SK-N-MC (cell line): ENCODE results near the gene JOSD2.

Experiments
- DNase-seq: peaks from one replicate; pipeline ENCODE4 v3.0.0-alpha.2; 2011; ENCODE audit warnings: low read depth, low spot score
- H3K27ac ChIP-seq: fragments of 200-600 bp; sonication (generic); 2 replicates; pipeline ENCODE4 v1.5.1; 2016; ENCODE audit warnings: mixed run types
- H3K36me3 ChIP-seq: fragments of 200-600 bp; sonication (generic); 2 replicates; pipeline ENCODE4 v1.6.1; 2017; ENCODE audit warnings: antibody characterized with exemption, low read length, mixed read lengths; ENCODE audit not compliant: insufficient read depth
- H3K4me3 ChIP-seq: fragments of 200-600 bp; sonication (generic); 2 replicates; pipeline ENCODE4 v1.5.1; 2016
- H3K9ac ChIP-seq: fragments of 200-600 bp; sonication (generic); 2 replicates; pipeline ENCODE4 v1.8.0; 2017; ENCODE audit warnings: mixed run types, mixed read lengths; ENCODE audit not compliant: insufficient read length
- H3K9me3 ChIP-seq: fragments of 200-600 bp; sonication (generic); 2 replicates; pipeline ENCODE4 v1.6.1; 2017; ENCODE audit warnings: low read depth, mild to moderate bottlenecking, antibody characterized with exemption, low read length, moderate library complexity, mixed read lengths
- EZH2 ChIP-seq: fragments of 200-600 bp; sonication (generic); IDR thresholded peaks from one replicate; pipeline ENCODE4 v1.6.1; 2017; ENCODE audit warnings: antibody characterized with exemption
- FOXP2 ChIP-seq: optimal IDR thresholded peaks from 2 replicates; pipeline ENCODE3; 2011; ENCODE audit warnings: mild to moderate bottlenecking, moderate library complexity; ENCODE audit not compliant: insufficient read depth; ENCODE audit errors: extremely low read length, control extremely low read depth
- POLR2AphosphoS5 ChIP-seq: IDR thresholded peaks from 2 replicates; pipeline ENCODE4 v1.6.1; 2012; ENCODE audit warnings: mild to moderate bottlenecking, low read depth, low read length, borderline replicate concordance

The JOSD2 gene

GRCh38 chr19:50554212-50554611 is 43.2 kb upstream of the JOSD2 start:
- Histone ChIP-seq H3K36me3 (no peaks in the 10 kb centered on the region), H3K4me3 (no peak overlapping the region), H3K9ac (no peak overlapping the region), H3K9me3 (no peaks in the 10 kb centered on the region), H3K27ac (no peak overlapping the region)
- TF ChIP-seq POLR2AphosphoS5: no peak
- no peak for TF ChIP-seq FOXP2
- no peak for TF ChIP-seq EZH2
- DNase-seq: no peak

GRCh38 chr19:50553134-50553703 is 42.2 kb upstream of the JOSD2 start:
- H3K9me3 ChIP-seq: no peaks in the 10 kb centered on the region
- TF ChIP-seq EZH2: no peak
- TF ChIP-seq POLR2AphosphoS5: no peak
- TF ChIP-seq FOXP2: no peak
- no peak overlapping the region for H3K27ac ChIP-seq
- H3K4me3 ChIP-seq: no peak overlapping the region
- no peak overlapping the region for H3K9ac ChIP-seq
- H3K36me3 ChIP-seq: no peaks in the 10 kb centered on the region; the same call in 1 of the 2 replicates
- DNase-seq: no peak

GRCh38 chr19:50552540-50552939 is 41.5 kb upstream of the JOSD2 start:
- H3K36me3 ChIP-seq: no peaks in the 10 kb centered on the region; the same call in 1 of the 2 replicates
- no peak for TF ChIP-seq EZH2
- no peak for TF ChIP-seq POLR2AphosphoS5
- TF ChIP-seq FOXP2: no peak
- no peak overlapping the region for H3K27ac ChIP-seq
- H3K9me3 ChIP-seq: no peaks in the 10 kb centered on the region
- H3K4me3 ChIP-seq: no peak overlapping the region
- no peak overlapping the region for H3K9ac ChIP-seq
- DNase-seq: no peak

- Histone ChIP-seq H3K27ac (no peak overlapping the region), H3K9ac (no peak overlapping the region), H3K9me3 (no peaks in the 10 kb centered on the region), H3K4me3 (no peak overlapping the region), H3K36me3 (peaks cover 5% of the 10 kb centered on the region; the same call in 1 of the 2 replicates)
- DNase-seq: no peak
- no peak for TF ChIP-seq EZH2
- TF ChIP-seq FOXP2: no peak
- no peak for TF ChIP-seq POLR2AphosphoS5
Observed at GRCh38 chr19:50551715-50552187, 40.8 kb upstream of the JOSD2 start.

- Histone ChIP-seq H3K9me3 (no peaks in the 10 kb centered on the region), H3K36me3 (peaks cover 6% of the 10 kb centered on the region; the same call in 1 of the 2 replicates), H3K4me3 (no peak overlapping the region), H3K9ac (no peak overlapping the region), H3K27ac (no peak overlapping the region)
- TF ChIP-seq POLR2AphosphoS5 (no peak), EZH2 (no peak), FOXP2 (no peak)
- no peak for DNase-seq
Observed at GRCh38 chr19:50551034-50551714, 40.2 kb upstream of the JOSD2 start.

- H3K36me3 ChIP-seq: peaks cover 6% of the 10 kb centered on the region; the same call in 1 of the 2 replicates
- TF ChIP-seq EZH2: no peak
- no peak for TF ChIP-seq FOXP2
- TF ChIP-seq POLR2AphosphoS5: no peak
- no peak overlapping the region for H3K4me3 ChIP-seq
Observed at GRCh38 chr19:50550594-50550966, 39.6 kb upstream of the JOSD2 start.

GRCh38 chr19:50549927-50550593 is 39.1 kb upstream of the JOSD2 start:
- no peak for TF ChIP-seq POLR2AphosphoS5
- TF ChIP-seq FOXP2: no peak
- no peak for TF ChIP-seq EZH2
- Histone ChIP-seq H3K4me3 (no peak overlapping the region), H3K27ac (no peak overlapping the region), H3K9ac (no peak overlapping the region), H3K9me3 (no peaks in the 10 kb centered on the region), H3K36me3 (peaks cover 6% of the 10 kb centered on the region; the same call in 1 of the 2 replicates)
- no peak for DNase-seq

More at GRCh38 chr19:50550594-50550966, 39.6 kb upstream of the JOSD2 start:
- DNase-seq: no peak
- no peak overlapping the region for H3K27ac ChIP-seq
- no peak overlapping the region for H3K9ac ChIP-seq
- H3K9me3 ChIP-seq: no peaks in the 10 kb centered on the region
